Left kidney (tissue), 2 donors: ENCODE data around the gene TMEM63B. TPM values are rescaled to one million over a fixed set of nuclear protein-coding genes. Genes with fewer than 3 reads are reported as not detected.
"Not testable (repeated sequence)": the region's sequence is repeated elsewhere in the genome, so short reads cannot be mapped to it uniquely, and the experiment has no call there.

Experiments
- DNase-seq: peaks from one replicate; pipeline ENCODE4 v3.0.0-alpha.2; 2013
- polyA plus RNA-seq: library from polyadenylated mRNA; unstranded; fragments of 120-200 nt; gene quantifications from one replicate; pipeline ENCODE4 v1.2.1, GENCODE V29; 2013; ENCODE audit not compliant: insufficient read length

The TMEM63B gene
- polyA plus RNA-seq, 1 donor, result 34.8 TPM

- no peak for DNase-seq
Observed at GRCh38 chr6:44193307-44193910, 66.1 kb downstream of the TMEM63B start.

GRCh38 chr6:44194326-44194725 is 67.0 kb downstream of the TMEM63B start:
- no peak for DNase-seq

- DNase-seq, result not testable (repeated sequence)
Observed at GRCh38 chr6:44196351-44196750, 69.0 kb downstream of the TMEM63B start.

GRCh38 chr6:44198684-44199083 is 71.3 kb downstream of the TMEM63B start:
- no peak for DNase-seq

GRCh38 chr6:44199883-44200282 is 72.5 kb downstream of the TMEM63B start:
- DNase-seq, result no peak

GRCh38 chr6:44201200-44201599 is 73.8 kb downstream of the TMEM63B start:
- DNase-seq, result no peak

- DNase-seq, result no peak
Observed at GRCh38 chr6:44201638-44202303, 74.4 kb downstream of the TMEM63B start.

- DNase-seq, result no peak
Observed at GRCh38 chr6:44202332-44202971, 75.1 kb downstream of the TMEM63B start.

GRCh38 chr6:44202972-44203750 is 75.8 kb downstream of the TMEM63B start:
- DNase-seq, result no peak

- no peak for DNase-seq
Observed at GRCh38 chr6:44203955-44204354, 76.6 kb downstream of the TMEM63B start.

Other genes starting within 250 kb of the TMEM63B start
- gene MRPL14, start 102 bp upstream of the TMEM63B start, polyA plus RNA-seq, result 33.7 TPM
- gene CAPN11, start 31.3 kb downstream of the TMEM63B start, polyA plus RNA-seq, result 0.23 TPM
- 0.62 TPM for gene MYMX, start 89.4 kb downstream of the TMEM63B start, polyA plus RNA-seq
- 30.8 TPM for gene SLC29A1, start 96.0 kb downstream of the TMEM63B start, polyA plus RNA-seq
- 1,241 TPM for gene HSP90AB1, start 119.5 kb downstream of the TMEM63B start, polyA plus RNA-seq
- 46.7 TPM for gene SLC35B2, start 130.0 kb downstream of the TMEM63B start, polyA plus RNA-seq
- gene NFKBIE, start 138.0 kb downstream of the TMEM63B start, polyA plus RNA-seq, result 9.6 TPM
- 0.88 TPM for gene TMEM151B, start 142.9 kb downstream of the TMEM63B start, polyA plus RNA-seq
- gene AARS2, start 185.8 kb downstream of the TMEM63B start, polyA plus RNA-seq, result 16.9 TPM
- gene SPATS1, start 215.1 kb downstream of the TMEM63B start, polyA plus RNA-seq, result not detected